A549 (cell line): ENCODE measurements around the gene LIPE.

Experiments
- CHD4 ChIP-seq: fragments of 200-600 bp; sonication (generic); IDR thresholded peaks from 2 replicates; pipeline ENCODE4 v1.6.1; 2016; ENCODE audit warnings: antibody characterized with exemption, mild to moderate bottlenecking, borderline replicate concordance
- CTCF ChIP-seq: fragments of >200 bp; sonication (Bioruptor Twin); formaldehyde crosslinking; IDR thresholded peaks from 3 replicates; pipeline ENCODE4 v1.5.1; 2016
- EP300 ChIP-seq, 2 experiments: fragments of >200 bp; sonication (Bioruptor Twin); formaldehyde crosslinking; IDR thresholded peaks; 2 replicates in 1 of 2; 3 replicates in 1 of 2; pipeline ENCODE4 v1.6.1; 2016 to 2017
- MAFK ChIP-seq: fragments of 450-650 bp; IDR thresholded peaks from 2 replicates; pipeline ENCODE4 v1.6.1; 2014; ENCODE audit not compliant: partially characterized antibody
- MYC ChIP-seq: IDR thresholded peaks from 2 replicates; pipeline ENCODE4 v1.6.1; 2012; ENCODE audit warnings: mild to moderate bottlenecking, inconsistent platforms, low read length, improper control_type of control experiment, borderline replicate concordance
- RAD21 ChIP-seq, 2 experiments: fragments of >200 bp in 1 of 2; sonication (Bioruptor Twin) in 1 of 2; formaldehyde crosslinking in 1 of 2; IDR thresholded peaks in 1 of 2; conservative IDR thresholded peaks in 1 of 2; 2 replicates in 1 of 2; 3 replicates in 1 of 2; pipeline ENCODE4 v1.6.1; 2012 to 2018; ENCODE audit warnings: inconsistent platforms in 1 of 2

DNA sequence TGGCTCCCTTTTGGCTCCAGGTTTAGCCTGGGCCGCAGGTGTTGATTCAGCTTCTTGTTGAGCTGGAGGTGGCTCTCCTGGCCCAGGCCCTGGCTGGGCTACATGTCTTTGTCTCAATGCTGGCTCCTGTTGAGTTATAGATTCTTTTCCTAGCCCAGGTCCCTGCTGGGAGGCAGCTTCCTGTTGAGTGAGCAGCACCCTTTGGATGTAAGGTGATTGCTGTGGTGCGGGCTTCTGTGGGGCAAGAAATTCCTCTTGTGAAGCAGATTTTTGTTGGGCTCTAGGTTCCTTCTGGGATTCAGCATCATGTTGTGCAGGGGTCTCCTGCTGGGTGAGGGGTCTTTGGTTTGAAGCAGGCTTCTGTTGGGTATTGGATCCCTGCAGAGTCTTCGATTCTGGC, 545 bp downstream of the LIPE start:
- TF ChIP-seq MYC (no peak), CTCF (no peak), RAD21 (conservative IDR thresholded peaks at IDR 0.05 in 1 of 2, IDR thresholded peaks at IDR 0.05 in 1 of 2) (no peak), CHD4 (no peak), EP300 (IDR thresholded peaks at IDR 0.05) (no peak), MAFK (no peak)
